ENCODE results near the gene CCDC92B. TPM values are rescaled to one million over a fixed set of nuclear protein-coding genes. Genes with fewer than 3 reads are reported as not detected.
A peak's percentile ranks its signal among the peaks of the same experiment; 100 is the strongest.

CCDC92B gene
- total RNA-seq, 1 donor from 2014 or later: 0.27 TPM

DNA sequence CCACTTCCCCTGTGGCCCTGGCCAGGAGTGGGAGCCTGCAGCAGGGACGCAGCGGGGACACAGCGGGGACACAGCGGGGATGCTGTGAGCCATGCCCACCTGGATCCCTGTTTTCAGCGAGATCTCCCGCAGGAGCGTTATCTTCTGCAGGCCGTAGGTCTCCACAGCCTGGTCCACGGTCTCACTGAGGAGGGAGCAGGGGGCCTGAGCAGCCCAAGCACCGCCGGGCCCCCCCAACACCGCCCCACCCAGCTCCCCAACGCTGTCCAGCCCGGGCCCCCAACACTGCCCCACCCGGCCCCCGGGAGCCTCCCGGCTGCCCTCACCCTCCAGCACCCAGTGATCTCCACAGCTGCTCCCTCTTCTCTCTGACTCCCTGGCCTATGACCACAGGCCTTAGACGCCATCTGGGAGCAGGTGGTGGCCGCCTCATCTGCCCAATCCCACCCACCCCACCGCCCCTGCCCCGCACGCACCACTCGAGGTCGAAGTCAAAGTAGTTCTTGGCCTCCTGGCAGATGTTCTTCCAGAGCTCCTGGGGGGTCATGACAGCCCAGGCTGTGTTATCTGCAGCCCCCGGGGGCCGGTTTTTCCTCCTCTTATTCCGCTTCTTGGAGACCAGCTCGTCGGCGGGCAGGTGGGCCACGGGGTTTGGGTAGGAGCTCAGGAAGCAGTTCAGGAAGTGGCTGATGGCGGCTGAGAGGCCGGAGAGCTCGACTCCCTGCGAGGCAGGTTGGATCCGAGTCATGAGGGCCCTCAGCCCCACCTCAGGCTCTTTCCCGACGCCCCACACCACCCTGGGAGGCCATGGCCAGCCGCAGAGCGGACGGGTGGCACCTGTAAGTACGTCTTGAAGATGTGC lies 54.8 kb downstream of the CCDC92B start:
- intact Hi-C loops (cut with DNase I): no loop called here
- DNase-seq (ENCODE audit: low spot score): no peak
- ATAC-seq: no peak

DNA sequence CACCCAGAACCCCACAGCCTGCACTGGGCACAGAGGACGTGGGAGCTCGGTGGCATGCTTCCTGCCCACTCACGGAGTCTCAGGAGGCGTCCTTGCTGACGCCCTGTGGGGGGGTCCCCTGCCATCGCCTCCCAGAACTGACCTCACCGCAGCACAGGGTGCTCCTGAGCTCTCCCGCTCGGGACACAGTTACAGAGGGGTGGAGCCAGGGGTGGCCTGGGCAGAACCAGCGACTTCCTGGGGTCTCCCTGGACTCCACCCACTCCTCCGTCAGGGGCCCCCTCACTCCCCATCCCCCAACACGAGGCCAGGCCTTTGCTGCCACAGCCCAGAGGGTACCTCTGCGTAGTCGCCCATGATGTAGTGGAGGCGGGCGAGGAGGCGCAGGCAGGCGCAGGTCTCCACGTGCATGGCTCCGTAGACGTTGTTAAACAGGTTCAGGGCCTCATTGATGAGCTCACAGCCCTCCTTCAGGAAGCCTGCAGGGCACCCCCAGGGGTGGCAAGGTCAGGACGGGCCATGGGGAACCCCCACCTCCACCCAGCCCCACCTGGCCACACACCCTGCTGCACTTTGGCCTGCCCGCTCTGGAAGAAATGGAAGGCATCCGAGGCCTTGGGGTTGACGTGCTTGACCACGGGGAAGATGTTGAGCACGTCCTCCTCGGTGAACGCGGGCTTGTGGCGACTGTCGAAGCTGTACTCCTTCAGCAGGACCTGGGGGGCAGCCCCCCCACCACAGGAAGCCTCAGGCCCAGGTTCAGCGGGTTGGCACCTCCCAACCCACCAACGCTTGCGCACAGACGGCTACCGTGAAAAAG lies 55.7 kb downstream of the CCDC92B start:
- ATAC-seq (no peak), DNase-seq (ENCODE audit: low spot score) (peak; percentile 44)
- intact Hi-C loops (cut with DNase I): no loop called here

DNA sequence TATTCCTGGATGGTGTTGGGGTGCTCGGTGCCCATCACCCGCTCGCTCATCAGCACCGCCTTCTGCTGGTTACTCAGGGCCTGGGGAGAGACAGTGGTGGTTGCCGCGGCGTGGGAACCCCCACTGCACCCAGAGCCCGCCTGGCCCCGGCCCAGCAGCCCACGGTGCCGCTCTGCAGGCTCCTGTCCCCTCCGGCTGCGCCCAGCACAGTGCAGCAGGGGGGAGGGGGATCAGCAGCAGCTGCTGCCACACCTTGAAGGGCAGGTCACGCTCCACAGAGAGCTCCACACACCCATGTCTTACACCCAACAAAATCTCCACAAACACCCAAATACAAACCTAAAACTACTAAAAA lies 56.7 kb downstream of the CCDC92B start:
- intact Hi-C loops (cut with DNase I): no loop called here
- DNase-seq (ENCODE audit: low spot score): no peak
- ATAC-seq: no peak

DNA sequence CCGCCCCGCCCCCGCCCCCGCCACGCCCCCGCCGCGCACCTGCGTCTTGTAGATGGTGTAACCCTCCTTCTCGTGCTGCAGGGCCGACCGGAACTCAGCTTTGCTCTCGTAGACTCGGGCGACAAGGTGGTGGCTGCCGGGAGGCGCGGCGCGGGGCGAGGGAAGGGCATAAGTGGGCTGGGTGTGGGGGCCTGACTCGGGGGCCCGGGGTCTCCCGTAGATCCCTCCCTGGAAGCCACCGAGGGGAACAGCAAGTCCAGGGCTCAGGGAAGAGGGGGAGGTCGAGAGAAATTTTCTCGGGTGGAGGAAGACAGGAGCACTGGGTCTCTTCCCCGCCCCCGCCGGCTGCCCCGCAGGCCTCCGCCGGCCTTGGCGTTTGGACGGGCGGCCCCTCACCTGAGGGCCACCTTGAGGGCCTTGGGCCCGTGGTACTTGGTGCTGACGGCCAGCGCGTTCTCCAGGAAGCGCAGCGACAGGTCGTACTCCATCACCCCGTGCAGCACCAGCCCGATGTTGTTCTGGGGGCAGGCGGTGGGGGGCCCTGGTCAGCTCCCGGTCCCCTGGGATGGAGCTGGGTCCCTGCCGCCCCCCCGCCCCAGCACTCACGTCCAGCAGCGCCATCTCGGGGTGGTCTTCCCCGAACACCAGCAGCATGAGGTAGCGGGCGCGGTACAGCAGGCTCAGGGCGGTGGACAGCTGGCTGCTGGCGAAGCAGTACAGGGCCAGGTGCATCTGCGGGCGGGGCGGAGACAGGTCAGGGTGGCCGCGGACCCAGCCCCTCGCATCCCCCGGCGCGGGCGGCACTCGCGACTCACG lies 57.3 kb downstream of the CCDC92B start:
- ATAC-seq: no peak

DNA sequence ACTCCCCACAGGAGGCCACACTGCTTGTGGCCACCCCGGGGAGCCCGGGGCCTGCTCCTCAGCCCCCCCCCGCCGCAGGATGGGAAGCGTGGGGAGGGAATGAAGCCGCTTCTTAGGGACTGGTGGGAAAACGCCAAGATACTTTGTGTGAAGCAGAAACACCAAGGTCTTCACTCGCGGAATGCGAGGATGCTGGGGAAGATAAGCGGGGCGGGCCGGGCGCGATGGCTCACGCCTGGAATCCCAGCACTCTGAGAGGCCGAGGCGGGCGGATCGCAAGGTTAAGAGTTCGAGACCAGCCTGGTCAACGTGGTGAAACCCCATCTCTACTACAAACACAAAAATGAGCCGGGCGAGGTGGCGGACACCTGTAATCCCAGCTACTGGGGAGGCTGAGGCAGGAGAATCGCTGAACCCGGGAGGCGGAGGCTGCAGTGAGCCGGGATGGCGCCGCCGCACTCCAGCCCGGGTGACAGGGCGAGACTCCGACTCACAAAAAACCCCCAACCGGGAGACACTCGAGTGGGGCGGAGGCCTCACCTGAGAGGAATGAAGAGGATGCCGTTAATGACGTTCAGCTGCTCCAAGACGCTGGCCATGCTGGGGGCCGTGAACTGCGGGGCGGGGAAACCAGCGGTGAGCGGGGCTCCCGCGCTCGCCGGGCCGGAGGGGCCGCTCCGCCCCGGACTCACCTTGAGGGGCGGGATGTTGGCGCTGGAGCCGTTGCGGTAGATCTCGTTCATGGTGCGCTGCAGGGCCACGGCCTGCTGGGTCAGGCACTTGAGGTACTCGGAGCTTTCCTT lies 58.2 kb downstream of the CCDC92B start:
- DNase-seq (ENCODE audit: low spot score) (no peak), ATAC-seq (no peak)
- intact Hi-C loops (cut with DNase I): no loop called here

More for the DNA sequence above, 57.3 kb downstream of the CCDC92B start:
- intact Hi-C loops (cut with DNase I): no loop called here
- no peak for DNase-seq (ENCODE audit: low spot score)

DNA sequence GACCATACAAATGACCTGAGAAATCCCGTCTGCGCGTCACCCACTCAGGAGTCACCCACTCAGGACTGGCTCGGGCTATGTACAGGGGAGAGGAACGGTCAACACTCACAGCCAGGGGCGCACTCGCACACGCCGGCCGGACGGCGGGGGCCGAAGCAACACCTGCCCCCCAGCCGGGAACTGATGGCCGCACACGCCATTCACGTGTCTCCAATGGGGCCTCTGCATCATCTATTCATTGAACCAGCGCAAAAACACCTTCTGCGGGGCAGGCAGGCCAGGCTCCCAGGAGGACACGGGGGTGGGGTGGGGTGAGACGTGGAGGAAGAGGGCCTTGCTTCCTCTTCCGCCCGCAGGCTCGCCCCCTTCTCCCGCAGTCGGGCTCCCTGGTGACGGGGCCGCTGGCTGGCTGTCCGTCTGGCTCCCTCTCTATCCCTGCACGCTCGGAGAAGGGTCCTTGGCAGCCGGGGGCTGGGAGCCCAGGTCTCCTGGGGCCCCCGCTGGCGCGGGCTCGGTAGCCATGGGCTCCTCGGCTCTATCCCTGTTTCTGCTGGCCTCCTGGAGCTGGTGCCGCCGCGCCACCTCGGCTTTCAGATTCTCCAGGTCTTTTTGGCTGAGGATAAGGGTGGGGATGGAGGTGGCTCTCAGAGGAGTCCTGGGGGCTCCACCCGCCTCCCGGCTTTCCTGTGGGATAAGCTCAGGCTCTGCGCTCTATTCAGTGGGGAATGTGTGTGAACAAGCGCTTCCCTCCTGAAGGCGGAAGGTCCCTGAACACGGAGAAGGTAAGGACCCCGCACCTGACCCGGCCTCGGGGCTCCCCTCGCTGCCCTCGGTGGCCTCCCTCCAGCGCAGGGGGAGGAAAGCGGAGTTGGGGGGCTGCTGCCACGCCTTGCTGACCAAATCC lies 59.0 kb downstream of the CCDC92B start:
- DNase-seq (ENCODE audit: low spot score) (peak; percentile 55), ATAC-seq (peak; percentile 7)
- intact Hi-C loops (cut with DNase I): no loop called here

DNA sequence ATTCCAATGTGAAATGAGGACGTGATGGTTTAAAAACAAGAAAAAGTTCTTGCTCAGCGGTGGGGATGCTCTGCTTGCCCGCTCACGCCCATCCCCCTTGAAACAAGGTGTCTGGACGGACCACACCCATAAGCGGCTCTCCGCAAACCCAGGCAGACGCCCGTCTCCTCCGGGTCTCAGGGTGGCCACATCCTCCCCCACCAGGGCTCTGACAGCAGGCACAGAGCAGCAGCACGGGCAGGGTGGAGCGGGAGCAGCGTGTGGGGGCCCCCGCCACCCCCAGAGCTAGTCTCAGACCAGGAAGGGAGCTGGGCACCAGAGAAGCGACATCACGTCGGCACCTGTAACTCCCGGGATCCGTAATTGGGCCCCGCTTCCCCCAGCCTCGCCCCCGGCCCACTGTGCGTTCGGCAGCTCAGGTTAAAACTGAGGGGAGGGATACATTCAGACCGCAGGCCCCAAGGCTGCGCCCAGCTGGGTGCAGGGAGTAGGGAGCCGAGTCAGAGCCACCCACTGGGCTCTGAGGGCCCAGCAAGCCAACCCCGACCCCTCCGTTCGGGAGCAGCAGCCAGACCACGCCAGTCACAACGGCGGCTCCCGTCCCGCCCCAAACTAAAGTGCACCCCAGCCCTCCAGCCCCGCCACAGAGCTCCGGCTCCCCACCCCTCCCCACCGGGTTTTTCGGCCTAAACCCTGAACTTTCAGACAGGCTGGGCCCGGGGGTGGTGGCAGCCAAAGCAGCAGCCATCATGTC lies 59.9 kb downstream of the CCDC92B start:
- intact Hi-C loops (cut with DNase I): no loop called here
- ATAC-seq (no peak), DNase-seq (ENCODE audit: low spot score) (peak; percentile 59)

DNA sequence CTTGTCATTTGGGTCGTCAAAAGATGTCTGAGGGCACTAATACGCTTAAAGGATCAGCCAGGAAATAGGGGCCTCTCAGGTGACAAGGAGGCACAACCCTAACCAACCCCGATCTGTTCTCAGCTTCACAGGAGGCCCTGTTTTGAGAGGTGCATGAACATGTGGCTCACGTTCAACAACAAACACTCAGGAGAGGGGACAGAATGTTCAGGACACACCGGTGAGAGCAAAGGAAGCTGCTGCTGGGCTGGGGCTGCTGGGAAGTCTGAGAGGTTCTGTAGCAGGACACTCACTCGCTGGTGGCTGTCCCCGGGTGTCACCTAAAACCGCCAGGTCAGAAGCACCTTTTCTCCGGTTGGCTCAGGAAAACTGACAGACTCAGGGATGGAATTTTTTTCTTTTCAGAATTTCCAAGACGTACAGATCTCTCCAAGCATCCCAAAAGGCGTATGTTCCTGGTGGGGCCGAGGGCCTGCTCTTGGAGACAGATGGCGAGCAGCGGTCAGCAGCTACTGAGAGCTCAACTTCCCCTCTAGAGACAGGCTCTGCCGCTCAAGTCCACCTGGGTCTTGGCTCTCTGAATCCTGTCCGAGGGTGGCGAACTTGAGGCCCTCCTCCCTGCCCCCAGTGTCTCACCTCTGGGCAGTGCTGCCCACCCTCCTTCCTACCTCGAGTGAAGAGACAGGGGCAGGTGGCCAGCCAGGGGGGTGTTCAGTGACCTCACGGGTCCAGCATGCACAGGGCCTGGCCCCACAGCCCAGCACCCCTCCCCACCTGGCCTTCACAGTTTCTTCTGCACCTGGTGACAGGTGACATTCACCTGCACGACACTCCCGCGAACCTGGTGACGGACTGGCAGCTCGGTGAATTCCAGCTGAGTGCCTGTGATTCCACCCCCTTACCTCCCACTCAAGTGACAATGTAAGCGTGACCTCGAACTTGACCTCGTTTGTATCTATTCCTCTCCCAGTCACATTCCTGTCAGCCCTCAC lies 60.8 kb downstream of the CCDC92B start:
- intact Hi-C loops (cut with DNase I): no loop called here

DNA sequence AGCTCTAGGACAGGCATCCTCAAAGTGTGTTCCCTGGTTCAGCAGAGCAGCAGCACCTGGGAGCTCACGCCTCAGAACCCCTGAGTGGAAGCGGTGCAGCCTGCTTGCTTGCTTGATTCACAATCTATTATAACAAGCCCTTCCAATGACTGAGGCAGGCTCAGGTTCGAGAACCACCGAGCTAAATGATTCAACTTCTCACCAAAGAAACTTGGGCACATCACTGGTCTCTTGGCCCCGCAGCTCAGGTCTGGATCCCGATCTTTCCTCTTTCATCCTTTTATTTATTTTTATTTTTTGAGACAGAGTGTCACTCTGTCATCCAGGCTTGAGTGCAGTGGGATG lies 62.4 kb downstream of the CCDC92B start:
- DNase-seq (ENCODE audit: low spot score) (no peak), ATAC-seq (no peak)
- intact Hi-C loops (cut with DNase I): no loop called here

More for the DNA sequence above, 60.8 kb downstream of the CCDC92B start:
- ATAC-seq: no peak
- DNase-seq (ENCODE audit: low spot score): peak; percentile 57

DNA sequence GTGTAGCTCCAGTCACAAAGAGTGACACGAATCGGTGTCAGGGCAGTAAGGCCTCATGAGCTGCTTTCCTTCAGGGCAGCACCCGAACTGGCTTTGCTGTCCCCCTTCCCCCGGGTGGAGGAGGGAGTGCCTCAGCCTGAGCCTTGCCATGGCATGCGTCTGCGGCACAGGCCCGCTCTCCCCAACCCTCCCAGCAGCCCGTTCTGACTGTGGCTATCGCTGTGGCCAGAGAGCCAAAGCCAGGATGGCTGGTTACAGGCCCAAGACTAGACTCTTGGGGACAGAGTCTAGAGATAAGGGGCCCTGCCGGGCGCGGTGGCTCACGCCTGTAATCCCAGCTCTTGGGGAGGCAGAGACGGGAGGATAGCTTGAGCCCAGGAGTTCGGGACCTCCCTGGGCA lies 63.8 kb downstream of the CCDC92B start:
- intact Hi-C loops (cut with DNase I): no loop called here
- peak; percentile 54 for DNase-seq (ENCODE audit: low spot score)
- no peak for ATAC-seq

DNA sequence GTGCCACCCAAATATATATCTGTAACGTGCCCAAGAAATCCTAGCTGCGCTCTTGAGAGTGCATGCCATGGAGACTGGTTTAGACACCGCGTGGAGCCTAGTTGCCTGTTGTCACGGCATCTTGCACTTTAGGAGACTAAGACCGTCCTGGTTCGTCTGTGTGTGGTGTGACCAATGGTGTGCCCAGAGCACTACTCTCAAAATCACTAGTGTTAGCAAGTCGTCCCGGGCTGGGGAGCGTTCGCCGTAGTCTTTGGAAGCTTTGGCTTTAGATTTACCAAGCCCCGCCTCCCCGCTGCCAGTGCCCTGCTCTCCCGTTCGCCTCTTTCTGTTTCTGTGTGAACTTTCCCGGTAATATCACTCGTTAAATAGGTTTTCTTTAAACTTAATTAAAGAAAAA lies 64.9 kb downstream of the CCDC92B start:
- intact Hi-C loops (cut with DNase I): no loop called here
- peak; percentile 56 for DNase-seq (ENCODE audit: low spot score)
- no peak for ATAC-seq

DNA sequence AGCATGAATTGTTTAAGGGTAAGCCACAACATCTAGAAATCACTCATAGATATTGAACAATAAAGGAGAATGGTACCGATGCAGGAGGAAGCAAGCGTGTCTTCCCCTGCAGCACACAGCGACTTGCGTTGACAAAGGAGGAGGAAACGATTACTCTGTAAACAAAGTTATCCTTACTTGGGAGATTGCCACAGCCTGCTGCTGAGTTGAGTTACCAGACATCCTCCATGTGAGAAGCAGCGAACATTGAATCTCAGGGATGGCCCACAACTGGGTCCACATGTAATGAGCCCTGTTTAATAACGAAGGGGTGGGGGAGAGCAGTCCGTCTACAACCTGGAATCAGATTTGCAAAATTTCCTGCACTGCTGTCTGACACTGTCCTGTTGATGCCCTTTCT lies 65.5 kb downstream of the CCDC92B start:
- intact Hi-C loops (cut with DNase I): no loop called here
- DNase-seq (ENCODE audit: low spot score): no peak
- ATAC-seq: no peak

DNA sequence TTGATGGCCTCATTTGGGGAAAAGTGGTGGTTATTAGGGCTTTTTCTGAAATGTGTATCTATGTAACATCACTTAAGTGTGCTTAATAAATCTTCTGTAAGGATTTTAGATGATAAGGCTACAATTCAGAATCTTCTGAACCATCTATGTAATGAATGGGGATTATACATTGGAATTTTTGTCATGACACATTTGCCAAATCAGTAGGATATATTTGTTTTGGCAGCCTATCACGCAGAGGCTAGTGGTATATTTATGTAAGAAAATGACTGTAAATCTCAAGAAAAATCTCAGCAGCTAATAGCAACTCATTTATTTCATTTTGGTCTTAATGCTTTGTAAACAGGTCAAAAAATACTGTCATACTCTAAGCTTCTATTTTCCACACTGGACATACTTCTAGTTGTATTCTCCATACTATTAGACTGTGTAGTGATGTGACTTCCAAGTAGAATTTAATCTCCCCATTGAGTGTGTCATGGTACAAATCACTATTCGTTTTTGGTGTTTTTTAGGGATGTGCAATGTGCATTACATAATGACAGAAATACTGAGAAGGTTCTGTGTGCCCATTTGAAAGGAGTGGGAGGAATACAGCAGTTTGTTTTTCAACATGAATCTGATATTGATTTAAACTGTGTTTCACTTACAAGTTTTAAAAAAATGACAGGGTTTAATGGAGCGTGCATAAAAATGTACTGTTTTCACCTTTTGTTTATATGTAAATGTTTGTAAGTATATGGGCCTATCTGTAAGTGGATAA lies 67.1 kb downstream of the CCDC92B start:
- intact Hi-C loops (cut with DNase I): no loop called here
- ATAC-seq (no peak), DNase-seq (ENCODE audit: low spot score) (no peak)

DNA sequence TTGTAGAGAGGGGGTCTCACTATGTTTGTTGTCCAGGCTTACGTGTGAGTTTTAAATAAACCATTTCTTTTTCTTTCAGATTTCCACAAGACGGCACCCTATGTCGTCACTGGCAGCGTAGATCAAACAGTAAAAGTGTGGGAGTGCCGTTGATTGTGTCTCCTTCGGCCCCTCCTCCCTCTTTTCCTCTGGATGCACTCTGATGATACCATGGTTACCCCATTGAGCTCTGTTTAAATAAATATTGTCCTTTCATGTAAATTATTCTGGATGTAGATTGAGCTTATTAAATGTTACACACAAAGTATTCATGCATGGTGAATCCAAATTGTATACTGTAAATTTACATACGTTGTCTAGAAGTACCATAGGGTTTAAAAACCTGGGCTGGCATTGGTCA lies 67.8 kb downstream of the CCDC92B start:
- DNase-seq (ENCODE audit: low spot score): no peak
- intact Hi-C loops (cut with DNase I): no loop called here
- no peak for ATAC-seq

DNA sequence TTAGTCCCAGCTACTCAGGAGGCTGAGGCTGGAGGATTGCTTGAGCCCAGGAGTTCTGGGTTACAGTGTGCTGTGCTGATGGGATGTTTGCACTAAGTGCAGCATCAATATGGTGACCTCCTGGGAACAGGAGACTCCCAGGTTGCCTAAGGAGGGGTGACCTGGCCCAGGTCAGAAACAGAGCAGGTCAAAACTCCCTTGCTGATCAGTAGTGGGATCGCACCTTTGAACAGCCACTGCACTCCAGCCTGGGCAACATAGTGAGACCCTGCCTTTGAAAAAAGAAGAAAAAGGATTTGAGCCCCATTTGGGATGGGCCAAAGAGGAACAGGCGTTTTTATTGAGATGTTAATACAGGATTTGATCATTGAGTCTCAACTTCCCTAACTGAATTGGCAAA lies 68.5 kb downstream of the CCDC92B start:
- intact Hi-C loops (cut with DNase I): no loop called here
- DNase-seq (ENCODE audit: low spot score): no peak
- no peak for ATAC-seq

All from sciatic nerve (tissue), 2 donors.